ENCODE results near the gene NTF4. TPM values are rescaled to one million over a fixed set of nuclear protein-coding genes. Genes with fewer than 3 reads are reported as not detected.

The NTF4 gene
- total and polyA plus RNA-seq, 12 donors, result 0.06 to 1.6 (median 0.71) TPM; not detected in 7

- no peaks in the 10 kb centered on the region for H3K4me1 ChIP-seq
- intact Hi-C loops (cut with DNase I), result no loop called here
- TF ChIP-seq, protein P1, sequence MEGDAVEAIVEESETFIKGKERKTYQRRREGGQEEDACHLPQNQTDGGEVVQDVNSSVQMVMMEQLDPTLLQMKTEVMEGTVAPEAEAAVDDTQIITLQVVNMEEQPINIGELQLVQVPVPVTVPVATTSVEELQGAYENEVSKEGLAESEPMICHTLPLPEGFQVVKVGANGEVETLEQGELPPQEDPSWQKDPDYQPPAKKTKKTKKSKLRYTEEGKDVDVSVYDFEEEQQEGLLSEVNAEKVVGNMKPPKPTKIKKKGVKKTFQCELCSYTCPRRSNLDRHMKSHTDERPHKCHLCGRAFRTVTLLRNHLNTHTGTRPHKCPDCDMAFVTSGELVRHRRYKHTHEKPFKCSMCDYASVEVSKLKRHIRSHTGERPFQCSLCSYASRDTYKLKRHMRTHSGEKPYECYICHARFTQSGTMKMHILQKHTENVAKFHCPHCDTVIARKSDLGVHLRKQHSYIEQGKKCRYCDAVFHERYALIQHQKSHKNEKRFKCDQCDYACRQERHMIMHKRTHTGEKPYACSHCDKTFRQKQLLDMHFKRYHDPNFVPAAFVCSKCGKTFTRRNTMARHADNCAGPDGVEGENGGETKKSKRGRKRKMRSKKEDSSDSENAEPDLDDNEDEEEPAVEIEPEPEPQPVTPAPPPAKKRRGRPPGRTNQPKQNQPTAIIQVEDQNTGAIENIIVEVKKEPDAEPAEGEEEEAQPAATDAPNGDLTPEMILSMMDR (IDR thresholded peaks at IDR 0.05), result no peak
- WGBS, 2 donors, result 91 to 93% methylated on average over 17 of the region's 17 CpGs
- H3K4me3 ChIP-seq, result no peak overlapping the region
- no peaks in the 10 kb centered on the region for H3K27me3 ChIP-seq
- H3K27ac ChIP-seq, result no peak overlapping the region
- no peak for ATAC-seq
- no peak for DNase-seq
- no peaks in the 10 kb centered on the region for H3K9me3 ChIP-seq
- peaks cover 0 to 96% (median 35%) of the 10 kb centered on the region in 9 donors for H3K36me3 ChIP-seq
These were observed 53.4 kb downstream of the NTF4 start for GRCh38 chr19:49011194-49011593.

Other genes starting within 250 kb of the NTF4 start
- gene HSD17B14, start 228.3 kb downstream of the NTF4 start, total RNA-seq, result 1 to 10 TPM; 1.1 to 5.3 (median 3.1) TPM
- gene HSD17B14, start 228.3 kb downstream of the NTF4 start, polyA plus RNA-seq, result 1 to 10 TPM; 2.4 to 2.7 TPM
- gene PLEKHA4, start 196.2 kb downstream of the NTF4 start, total RNA-seq, result 10 to 100 TPM; 18.5 to 70.6 (median 25.1) TPM
- 10 to 100 TPM; 29.3 to 29.5 TPM for gene PLEKHA4, start 196.2 kb downstream of the NTF4 start, polyA plus RNA-seq
- 100 to 1,000 TPM in 1 of 10 donors, 10 to 100 TPM in 9; 55.4 to 123 (median 73.7) TPM for gene PPP1R15A, start 192.4 kb downstream of the NTF4 start, total RNA-seq
- gene PPP1R15A, start 192.4 kb downstream of the NTF4 start, polyA plus RNA-seq, result 100 to 1,000 TPM in 1 of 2 donors, 10 to 100 TPM in 1; 59.6 to 192 TPM
- under 1 TPM in 5 of 10 donors, not detected in 5; 0.15 to 0.69 (median 0.49) TPM for gene TULP2, start 166.1 kb downstream of the NTF4 start, total RNA-seq
- under 1 TPM in 1 of 2 donors, not detected in 1; 0.22 TPM for gene TULP2, start 166.1 kb downstream of the NTF4 start, polyA plus RNA-seq
- 100 to 1,000 TPM; 227 to 452 (median 311) TPM for gene NUCB1, start 164.5 kb downstream of the NTF4 start, total RNA-seq
- gene NUCB1, start 164.5 kb downstream of the NTF4 start, polyA plus RNA-seq, result 100 to 1,000 TPM; 170 to 294 TPM
- under 1 TPM in 1 of 10 donors, not detected in 9; 0.51 TPM for gene DHDH, start 131.1 kb downstream of the NTF4 start, total RNA-seq
- gene DHDH, start 131.1 kb downstream of the NTF4 start, polyA plus RNA-seq, result under 1 TPM in 1 of 2 donors, not detected in 1; 0.17 TPM
- 10 to 100 TPM; 11.5 to 41.5 (median 19.5) TPM for gene BAX, start 109.9 kb downstream of the NTF4 start, total RNA-seq
- gene BAX, start 109.9 kb downstream of the NTF4 start, polyA plus RNA-seq, result 10 to 100 TPM; 17.6 to 37.4 TPM
- gene FTL, start 99.5 kb downstream of the NTF4 start, total RNA-seq, result 1,000 to 10,000 TPM in 2 of 10 donors, 100 to 1,000 TPM in 8; 450 to 3,518 (median 637) TPM
- 1,000 to 10,000 TPM; 1,046 to 1,578 TPM for gene FTL, start 99.5 kb downstream of the NTF4 start, polyA plus RNA-seq
- gene GYS1, start 71.5 kb downstream of the NTF4 start, total RNA-seq, result 100 to 1,000 TPM; 139 to 245 (median 201) TPM
- 100 to 1,000 TPM; 114 to 128 TPM for gene GYS1, start 71.5 kb downstream of the NTF4 start, polyA plus RNA-seq
- gene RUVBL2, start 70.9 kb downstream of the NTF4 start, total RNA-seq, result 10 to 100 TPM; 40.1 to 60.4 (median 49.3) TPM
- gene RUVBL2, start 70.9 kb downstream of the NTF4 start, polyA plus RNA-seq, result 100 to 1,000 TPM in 1 of 2 donors, 10 to 100 TPM in 1; 60.1 to 108 TPM
- not detected for gene LHB, start 47.7 kb downstream of the NTF4 start, total RNA-seq
- gene LHB, start 47.7 kb downstream of the NTF4 start, polyA plus RNA-seq, result not detected
- gene CGB3, start 40.5 kb downstream of the NTF4 start, total RNA-seq, result not detected
- not detected for gene CGB3, start 40.5 kb downstream of the NTF4 start, polyA plus RNA-seq
- not detected for gene CGB2, start 32.9 kb downstream of the NTF4 start, total RNA-seq
- not detected for gene CGB2, start 32.9 kb downstream of the NTF4 start, polyA plus RNA-seq
- not detected for gene CGB1, start 27.9 kb downstream of the NTF4 start, total RNA-seq
- gene CGB1, start 27.9 kb downstream of the NTF4 start, polyA plus RNA-seq, result not detected
- not detected for gene CGB5, start 21.0 kb downstream of the NTF4 start, total RNA-seq
- not detected for gene CGB5, start 21.0 kb downstream of the NTF4 start, polyA plus RNA-seq
- not detected for gene CGB8, start 15.7 kb downstream of the NTF4 start, total RNA-seq
- not detected for gene CGB8, start 15.7 kb downstream of the NTF4 start, polyA plus RNA-seq
- not detected for gene CGB7, start 7.1 kb downstream of the NTF4 start, total RNA-seq
- under 1 TPM; 0.14 to 0.37 TPM for gene CGB7, start 7.1 kb downstream of the NTF4 start, polyA plus RNA-seq
- gene KCNA7, start 7.9 kb upstream of the NTF4 start, total RNA-seq, result 1 to 10 TPM in 2 of 10 donors, under 1 TPM in 7, not detected in 1; 0.11 to 4.8 (median 0.26) TPM
- 1 to 10 TPM in 1 of 2 donors, under 1 TPM in 1; 0.04 to 1.5 TPM for gene KCNA7, start 7.9 kb upstream of the NTF4 start, polyA plus RNA-seq
- 100 to 1,000 TPM in 3 of 10 donors, 10 to 100 TPM in 7; 75.2 to 157 (median 88.4) TPM for gene SNRNP70, start 20.6 kb upstream of the NTF4 start, total RNA-seq
- 100 to 1,000 TPM; 114 to 330 TPM for gene SNRNP70, start 20.6 kb upstream of the NTF4 start, polyA plus RNA-seq
- 10 to 100 TPM; 17.6 to 26.7 (median 23.0) TPM for gene LIN7B, start 49.6 kb upstream of the NTF4 start, total RNA-seq
- gene LIN7B, start 49.6 kb upstream of the NTF4 start, polyA plus RNA-seq, result 10 to 100 TPM; 25.9 to 38.5 TPM
- gene C19orf73, start 54.3 kb upstream of the NTF4 start, total RNA-seq, result 1 to 10 TPM in 5 of 10 donors, under 1 TPM in 5; 0.64 to 2.3 (median 1.0) TPM
- gene C19orf73, start 54.3 kb upstream of the NTF4 start, polyA plus RNA-seq, result 1 to 10 TPM; 1.9 to 5.4 TPM
- 1 to 10 TPM; 3.6 to 7.0 (median 5.8) TPM for gene PPFIA3, start 54.7 kb upstream of the NTF4 start, total RNA-seq
- 10 to 100 TPM; 15.4 to 16.7 TPM for gene PPFIA3, start 54.7 kb upstream of the NTF4 start, polyA plus RNA-seq
- gene HRC, start 90.6 kb upstream of the NTF4 start, total RNA-seq, result 1,000 to 10,000 TPM in 6 of 10 donors, 100 to 1,000 TPM in 4; 901 to 1,557 (median 1,052) TPM
- 100 to 1,000 TPM; 331 to 710 TPM for gene HRC, start 90.6 kb upstream of the NTF4 start, polyA plus RNA-seq
- gene TRPM4, start 93.0 kb upstream of the NTF4 start, total RNA-seq, result 10 to 100 TPM; 21.7 to 38.5 (median 33.0) TPM
- gene TRPM4, start 93.0 kb upstream of the NTF4 start, polyA plus RNA-seq, result 100 to 1,000 TPM in 1 of 2 donors, 10 to 100 TPM in 1; 20.4 to 100 TPM

Data from heart right ventricle (tissue), 16 donors.